IMR-90 (cell line): ENCODE data around the gene ZSCAN5A. TPM values are rescaled to one million over a fixed set of nuclear protein-coding genes. Genes with fewer than 3 reads are reported as not detected.

Experiments used
- ATAC-seq: fragments of 200-7000 bp; cut with Tn5 transposase; 2 replicates; pipeline ENCODE4 v1.9.1; 2020; ENCODE audit warnings: low read depth, mild to moderate bottlenecking, moderate library complexity
- BruUV-seq: library from RNA; stranded (reverse); fragments of 400-500 nt; replicated peaks from 2 replicates; lab custom pipeline; 2021; lab: Mats Ljungman, UMichigan
- CTCF ChIA-PET: fragments of 300-600 bp; formaldehyde crosslinking; extraction: SDS; loops from one replicate; lab custom pipeline; 2021; ENCODE audit warnings: antibody characterized with exemption; lab: Yijun Ruan, JAX
- POLR2A ChIA-PET: fragments of 300-600 bp; sonication (Branson Sonifier 250); formaldehyde crosslinking; loops from one replicate; lab custom pipeline; 2022; ENCODE audit warnings: antibody characterized with exemption; ENCODE audit not compliant: unreplicated experiment; lab: Charles Lee
- DNase-seq: peaks from one replicate; pipeline ENCODE4 v3.0.0; 2013
- H2AFZ ChIP-seq: replicated peaks from 2 replicates; pipeline ENCODE3; 2013; ENCODE audit warnings: low read length, mild to moderate bottlenecking; ENCODE audit not compliant: poor library complexity
- H2AK5ac ChIP-seq: 2 replicates; pipeline ENCODE4 v1.6.1; 2013; ENCODE audit warnings: low read depth, low read length, inconsistent platforms
- H2AK9ac ChIP-seq: replicated peaks from 2 replicates; pipeline ENCODE3; 2013; ENCODE audit warnings: mild to moderate bottlenecking, low read depth, low read length, moderate library complexity; ENCODE audit not compliant: poor library complexity
- H2BK120ac ChIP-seq: 2 replicates; pipeline ENCODE4 v1.6.1; 2013; ENCODE audit warnings: low read depth, low read length, inconsistent platforms
- H2BK15ac ChIP-seq: 3 replicates; pipeline ENCODE4 v1.6.1; 2013; ENCODE audit warnings: low read depth, low read length, inconsistent platforms
- H2BK20ac ChIP-seq: 2 replicates; pipeline ENCODE4 v1.6.1; 2013; ENCODE audit warnings: low read depth, mild to moderate bottlenecking, inconsistent platforms, low read length, moderate library complexity
- H2BK5ac ChIP-seq: 2 replicates; pipeline ENCODE4 v1.6.1; 2013; ENCODE audit warnings: mild to moderate bottlenecking, low read depth, low read length, inconsistent platforms; ENCODE audit not compliant: poor library complexity, severe bottlenecking
- H3K14ac ChIP-seq: replicated peaks from 2 replicates; pipeline ENCODE4 v1.6.1; 2013; ENCODE audit warnings: low read depth, low read length, inconsistent platforms
- H3K18ac ChIP-seq: 2 replicates; pipeline ENCODE4 v1.6.1; 2013; ENCODE audit warnings: low read depth, low read length, control low read depth
- H3K23ac ChIP-seq: 2 replicates; pipeline ENCODE4 v1.6.1; 2013; ENCODE audit warnings: low read depth, low read length, inconsistent platforms
- H3K27ac ChIP-seq: 2 replicates; pipeline ENCODE4 v1.5.1; 2013; ENCODE audit warnings: mild to moderate bottlenecking, control low read depth, low read length; ENCODE audit not compliant: insufficient read depth
- H3K27me3 ChIP-seq: 2 replicates; pipeline ENCODE4 v1.6.1; 2013; ENCODE audit warnings: low read length; ENCODE audit not compliant: control insufficient read depth, insufficient read depth
- H3K36me3 ChIP-seq: 2 replicates; pipeline ENCODE4 v1.6.1; 2013; ENCODE audit warnings: low read length, mixed read lengths; ENCODE audit not compliant: control insufficient read depth, insufficient read depth
- H3K4ac ChIP-seq: 2 replicates; pipeline ENCODE4 v1.6.1; 2013; ENCODE audit warnings: low read depth, low read length, inconsistent platforms
- H3K4me1 ChIP-seq: 2 replicates; pipeline ENCODE4 v1.6.1; 2013; ENCODE audit warnings: low read length, mixed read lengths; ENCODE audit not compliant: control insufficient read depth, insufficient read depth
- H3K4me2 ChIP-seq: 2 replicates; pipeline ENCODE4 v1.6.1; 2013; ENCODE audit warnings: low read depth, mild to moderate bottlenecking, control low read depth, low read length, moderate library complexity
- H3K4me3 ChIP-seq: 2 replicates; pipeline ENCODE4 v1.5.1; 2013; ENCODE audit warnings: low read depth, mild to moderate bottlenecking, control low read depth, low read length, moderate library complexity; ENCODE audit not compliant: insufficient read depth
- H3K56ac ChIP-seq: 2 replicates; pipeline ENCODE4 v1.6.1; 2013; ENCODE audit warnings: low read length, inconsistent platforms; ENCODE audit not compliant: insufficient read depth; ENCODE audit errors: extremely low read depth
- H3K79me1 ChIP-seq, 2 experiments: 2 replicates each; pipeline ENCODE4 v1.6.1; 2013; ENCODE audit warnings: low read length in 2 of 2, inconsistent platforms in 1 of 2, low read depth in 1 of 2
- H3K9ac ChIP-seq: 2 replicates; pipeline ENCODE4 v1.6.1; 2013; ENCODE audit warnings: low read depth, low read length, control low read depth
- H3K9me1 ChIP-seq: 2 replicates; pipeline ENCODE4 v1.6.1; 2013; ENCODE audit warnings: low read length, inconsistent platforms; ENCODE audit not compliant: insufficient read depth
- H3K9me3 ChIP-seq: 2 replicates; pipeline ENCODE4 v1.6.1; 2013; ENCODE audit warnings: low read length; ENCODE audit not compliant: control insufficient read depth, insufficient read depth
- H4K20me1 ChIP-seq: 2 replicates; pipeline ENCODE4 v1.6.1; 2013; ENCODE audit warnings: low read length, inconsistent platforms; ENCODE audit not compliant: insufficient read depth
- H4K5ac ChIP-seq: 2 replicates; pipeline ENCODE4 v1.6.1; 2013; ENCODE audit warnings: mild to moderate bottlenecking, low read depth, low read length, control low read depth
- H4K8ac ChIP-seq, 2 experiments: 2 replicates each; pipeline ENCODE4 v1.6.1; 2013; ENCODE audit warnings: low read depth in 2 of 2, low read length in 2 of 2, control low read depth in 1 of 2, inconsistent platforms in 1 of 2
- H4K91ac ChIP-seq: 2 replicates; pipeline ENCODE4 v1.6.1; 2013; ENCODE audit warnings: low read depth, low read length, inconsistent platforms; ENCODE audit not compliant: insufficient read depth
- MXI1 ChIP-seq: IDR thresholded peaks from 2 replicates; pipeline ENCODE4 v1.6.1; 2012; ENCODE audit warnings: low read depth, mild to moderate bottlenecking, low read length, moderate library complexity, borderline replicate concordance
- WGBS, 2 experiments: methylation state at CpG; one replicate each; pipeline versions ENCODE4 v1.1.5 to v1.1.7; 2013; ENCODE audit warnings: missing lambda C conversion rate in 2 of 2; ENCODE audit not compliant: insufficient read length in 1 of 2; ENCODE audit errors: extremely low coverage in 2 of 2; 5-methylcytosine and 5-hydroxymethylcytosine counted together
- dilution Hi-C: fragments of 300-500 bp; cut with HindIII; formaldehyde crosslinking; loops from one replicate; pipeline ENCODE4 v1.14.3; 2018; ENCODE audit warnings: low sequenced_read_pairs; ENCODE audit not compliant: unreplicated experiment
- in situ Hi-C: fragments of 300-500 bp; cut with MboI; formaldehyde crosslinking; loops from 3 replicates; pipeline ENCODE4 v1.14.3; 2019; ENCODE audit warnings: low sequenced_read_pairs, inconsistent platforms, mixed read lengths
- intact Hi-C: fragments of 100-400 bp; cut with micrococcal nuclease; formaldehyde crosslinking; loops from 2 replicates; pipeline ENCODE4 v1.10.0; 2022
- polyA plus RNA-seq, 3 experiments: library from polyadenylated mRNA; depleted of rRNA; stranded (reverse); fragments of >200 nt; gene quantifications; 2 replicates each; pipeline ENCODE4 v1.2.3, GENCODE V29; 2012; ENCODE audit warnings: low replicate concordance in 1 of 3
- total RNA-seq: library from RNA; depleted of rRNA; stranded (reverse); fragments of >200 nt; gene quantifications from 2 replicates; pipeline ENCODE4 v1.2.3, GENCODE V29; 2012

The ZSCAN5A gene
- total and polyA plus RNA-seq, 2 of the 4 experiments (the other 2 are of a cell fraction) = 4.3 to 5.0 TPM

DNA sequence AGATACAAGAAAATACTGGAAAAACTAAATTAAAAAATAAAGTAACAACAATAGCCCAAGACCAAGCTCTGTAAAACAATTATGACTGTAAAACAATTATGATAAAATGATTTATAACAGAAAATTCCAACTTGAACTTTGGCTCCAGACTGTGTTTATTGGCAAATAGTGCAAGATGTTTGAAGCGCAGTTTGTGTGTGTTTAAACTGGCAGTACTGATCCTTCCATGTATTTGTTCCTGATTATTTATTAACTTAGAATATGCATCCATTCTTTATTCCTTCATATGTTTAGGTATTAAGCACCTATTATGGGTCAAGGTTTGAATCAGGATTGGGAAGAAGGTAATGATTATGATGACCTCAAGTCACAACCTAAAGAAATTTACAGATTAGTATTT is 40.9 kb upstream of the ZSCAN5A start:
- Histone ChIP-seq H2BK120ac (no peak overlapping the region), H3K23ac (no peak overlapping the region), H2BK5ac (no peak overlapping the region), H2AFZ (no peak overlapping the region), H3K27ac (no peak overlapping the region), H3K27me3 (no peaks in the 10 kb centered on the region), H3K14ac (no peak overlapping the region), H4K8ac (no peak overlapping the region), H3K4me1 (no peaks in the 10 kb centered on the region), H4K5ac (no peak overlapping the region), H3K4ac (no peak overlapping the region), H3K4me3 (no peak overlapping the region), H4K91ac (no peak overlapping the region), H3K9me1 (no peaks in the 10 kb centered on the region), H3K56ac (no peak overlapping the region), H2AK9ac (no peak overlapping the region), H3K36me3 (no peaks in the 10 kb centered on the region), H3K4me2 (no peak overlapping the region), H3K9ac (no peak overlapping the region), H2BK20ac (no peak overlapping the region), H2AK5ac (no peak overlapping the region), H3K18ac (no peak overlapping the region), H2BK15ac (no peak overlapping the region), H3K79me1 (no peaks in the 10 kb centered on the region), H4K20me1 (no peaks in the 10 kb centered on the region), H3K9me3 (peaks cover 4% of the 10 kb centered on the region; the same call in 1 of the 2 replicates)
- dilution Hi-C loops = no loop called here
- POLR2A ChIA-PET = no interaction called here
- intact Hi-C loops = no loop called here
- ATAC-seq = no peak
- WGBS, 2 experiments = no CpG with 5 or more reads among the region's 1 CpG
- in situ Hi-C loops = no loop called here
- CTCF ChIA-PET = no interaction called here
- BruUV-seq = no TSS peak
- DNase-seq = no peak
- no peak for TF ChIP-seq MXI1
